Neural progenitor cell (in vitro differentiated cells): Measurements from ENCODE around the gene ZBED1. TPM values are rescaled to one million over a fixed set of nuclear protein-coding genes. Genes with fewer than 3 reads are reported as not detected.

Experiments
- DNase-seq: peaks from one replicate; pipeline ENCODE4 v3.0.0-alpha.2; 2016; ENCODE audit warnings: low spot score
- H2AFZ ChIP-seq: fragments of 200-600 bp; sonication (generic); replicated peaks from 2 replicates; pipeline ENCODE4 v1.6.1; 2016; ENCODE audit warnings: antibody characterized with exemption
- H3F3A ChIP-seq: fragments of 200-600 bp; sonication (generic); 2 replicates; pipeline ENCODE4 v1.6.1; 2016; ENCODE audit warnings: antibody characterized with exemption, low read depth
- H3K27ac ChIP-seq: fragments of 200-600 bp; sonication (generic); 2 replicates; pipeline ENCODE4 v1.5.1; 2016; ENCODE audit warnings: mild to moderate bottlenecking
- H3K27me3 ChIP-seq: fragments of 200-600 bp; sonication (generic); 2 replicates; pipeline ENCODE4 v1.6.1; 2016; ENCODE audit warnings: mild to moderate bottlenecking, moderate library complexity
- H3K36me3 ChIP-seq: fragments of 200-600 bp; sonication (generic); 2 replicates; pipeline ENCODE4 v1.5.1; 2016
- H3K4me1 ChIP-seq: fragments of 200-600 bp; sonication (generic); 2 replicates; pipeline ENCODE4 v1.6.1; 2016; ENCODE audit warnings: mixed run types
- H3K4me2 ChIP-seq: fragments of 200-600 bp; sonication (generic); 2 replicates; pipeline ENCODE4 v1.6.1; 2016
- H3K4me3 ChIP-seq: fragments of 200-600 bp; sonication (generic); 2 replicates; pipeline ENCODE4 v1.5.1; 2016
- H3K79me2 ChIP-seq: fragments of 200-600 bp; sonication (generic); 2 replicates; pipeline ENCODE4 v1.6.1; 2016; ENCODE audit warnings: low read depth
- H3K9ac ChIP-seq: fragments of 200-600 bp; sonication (generic); 2 replicates; pipeline ENCODE4 v1.6.1; 2016
- H3K9me3 ChIP-seq: fragments of 200-600 bp; sonication (generic); 2 replicates; pipeline ENCODE4 v1.5.1; 2016; ENCODE audit warnings: low read depth
- H4K20me1 ChIP-seq: fragments of 200-600 bp; sonication (generic); 2 replicates; pipeline ENCODE4 v1.6.1; 2016; ENCODE audit warnings: low read depth
- H3K27ac Mint-ChIP-seq: 3 replicates; pipeline ENCODE4 v1.8.0; 2021; ENCODE audit warnings: mixed read lengths
- H3K27me3 Mint-ChIP-seq: 2 replicates; pipeline ENCODE4 v1.8.0; 2022; ENCODE audit warnings: low read depth, mild to moderate bottlenecking, inconsistent platforms, moderate library complexity, mixed read lengths; ENCODE audit not compliant: insufficient read depth
- H3K36me3 Mint-ChIP-seq: 3 replicates; pipeline ENCODE4 v1.8.0; 2021; ENCODE audit warnings: mixed read lengths
- H3K4me1 Mint-ChIP-seq: 3 replicates; pipeline ENCODE4 v1.8.0; 2021; ENCODE audit warnings: mixed read lengths
- H3K4me3 Mint-ChIP-seq: 3 replicates; pipeline ENCODE4 v1.8.0; 2021; ENCODE audit warnings: mild to moderate bottlenecking, moderate library complexity, mixed read lengths
- H3K9me3 Mint-ChIP-seq: 3 replicates; pipeline ENCODE4 v1.8.0; 2020; ENCODE audit warnings: mixed read lengths
- CTCF ChIP-seq: fragments of 200-600 bp; sonication (generic); IDR thresholded peaks from 2 replicates; pipeline ENCODE4 v1.5.1; 2017; ENCODE audit warnings: antibody characterized with exemption, mild to moderate bottlenecking
- EZH2 ChIP-seq: fragments of 200-600 bp; sonication (generic); IDR thresholded peaks from 2 replicates; pipeline ENCODE4 v1.6.1; 2017; ENCODE audit warnings: antibody characterized with exemption, mild to moderate bottlenecking, moderate library complexity
- EZH2phosphoT487 ChIP-seq: fragments of 200-600 bp; sonication (generic); IDR thresholded peaks from 2 replicates; pipeline ENCODE4 v1.6.1; 2017; ENCODE audit warnings: antibody characterized with exemption
- total RNA-seq: library from RNA; depleted of rRNA; stranded (reverse); fragments of >200 nt; gene quantifications from 2 replicates; pipeline ENCODE4 v1.2.3, GENCODE V29; 2015; ENCODE audit warnings: low replicate concordance

Gene ZBED1
- total RNA-seq, 1 donor from 2014 or later, result 36.9 TPM

- Mint-ChIP-seq H3K4me3 (no peak overlapping the region), H3K27me3 (peaks cover 9% of the 10 kb centered on the region), H3K36me3 (peaks cover 32% of the 10 kb centered on the region), H3K27ac (peak overlapping the region; percentile 91), H3K9me3 (no peaks in the 10 kb centered on the region), H3K4me1 (peaks cover 34% of the 10 kb centered on the region)
- no peak overlapping the region for H2AFZ ChIP-seq
- H3K36me3 ChIP-seq, result no peaks in the 10 kb centered on the region
- peaks cover 24% of the 10 kb centered on the region for H3F3A ChIP-seq
- H3K9ac ChIP-seq, result no peak overlapping the region
- no peak overlapping the region for H3K4me2 ChIP-seq
- peak overlapping the region; percentile 53 for H3K27ac ChIP-seq
- no peaks in the 10 kb centered on the region for H3K27me3 ChIP-seq
- H3K4me1 ChIP-seq, result peaks cover 20% of the 10 kb centered on the region
- H4K20me1 ChIP-seq, result peaks cover 4% of the 10 kb centered on the region
- DNase-seq, result no peak
- peaks cover 89% of the 10 kb centered on the region for H3K79me2 ChIP-seq
- no peaks in the 10 kb centered on the region for H3K9me3 ChIP-seq
- H3K4me3 ChIP-seq, result no peak overlapping the region
- TF ChIP-seq EZH2phosphoT487 (no peak), CTCF (no peak), EZH2 (no peak)
Measured at GRCh38 chrX:2486476-2487133, 14.2 kb downstream of the ZBED1 start.

GRCh38 chrX:2485789-2486345 is 14.9 kb downstream of the ZBED1 start:
- peaks cover 31% of the 10 kb centered on the region for H3K36me3 Mint-ChIP-seq
- H3K79me2 ChIP-seq, result peaks cover 90% of the 10 kb centered on the region
- H3K27ac Mint-ChIP-seq, result peak overlapping the region; percentile 30
- peaks cover 3% of the 10 kb centered on the region for H4K20me1 ChIP-seq
- H3K9ac ChIP-seq, result no peak overlapping the region
- no peak for TF ChIP-seq EZH2phosphoT487
- TF ChIP-seq CTCF, result no peak
- no peak for TF ChIP-seq EZH2
- H3K36me3 ChIP-seq, result no peaks in the 10 kb centered on the region
- H3K27ac ChIP-seq, result peak overlapping the region; percentile 53
- H3K9me3 ChIP-seq, result no peaks in the 10 kb centered on the region
- H2AFZ ChIP-seq, result no peak overlapping the region
- no peaks in the 10 kb centered on the region for H3K9me3 Mint-ChIP-seq
- no peak overlapping the region for H3K4me3 ChIP-seq
- no peak overlapping the region for H3K4me2 ChIP-seq
- no peak overlapping the region for H3K4me3 Mint-ChIP-seq
- H3K4me1 Mint-ChIP-seq, result peaks cover 34% of the 10 kb centered on the region
- peaks cover 7% of the 10 kb centered on the region for H3K27me3 Mint-ChIP-seq
- H3K27me3 ChIP-seq, result no peaks in the 10 kb centered on the region
- no peak for DNase-seq
- H3F3A ChIP-seq, result peaks cover 28% of the 10 kb centered on the region
- H3K4me1 ChIP-seq, result peaks cover 20% of the 10 kb centered on the region

- Histone ChIP-seq H3K4me3 (no peak overlapping the region), H4K20me1 (peaks cover 3% of the 10 kb centered on the region), H3K4me1 (peaks cover 20% of the 10 kb centered on the region), H3K36me3 (no peaks in the 10 kb centered on the region), H3K27me3 (no peaks in the 10 kb centered on the region), H3K4me2 (peak overlapping the region; percentile 25), H3K79me2 (peaks cover 90% of the 10 kb centered on the region), H3K9me3 (no peaks in the 10 kb centered on the region), H3F3A (peaks cover 28% of the 10 kb centered on the region), H3K9ac (peak overlapping the region; percentile 47), H2AFZ (no peak overlapping the region), H3K27ac (peak overlapping the region; percentile 90)
- Mint-ChIP-seq H3K27ac (peak overlapping the region; percentile 95), H3K4me3 (peak overlapping the region; percentile 33), H3K9me3 (peaks cover 3% of the 10 kb centered on the region), H3K36me3 (peaks cover 27% of the 10 kb centered on the region), H3K27me3 (peaks cover 9% of the 10 kb centered on the region), H3K4me1 (peaks cover 34% of the 10 kb centered on the region)
- DNase-seq, result peak; percentile 34
- no peak for TF ChIP-seq CTCF
- no peak for TF ChIP-seq EZH2
- TF ChIP-seq EZH2phosphoT487, result no peak
Measured at GRCh38 chrX:2484721-2485648, 15.8 kb downstream of the ZBED1 start.
